Left cardiac atrium (tissue), 4 donors: ENCODE data around the gene ATPAF1. TPM values are rescaled to one million over a fixed set of nuclear protein-coding genes. Genes with fewer than 3 reads are reported as not detected.
"Not testable (repeated sequence)": the region's sequence is repeated elsewhere in the genome, so short reads cannot be mapped to it uniquely, and the experiment has no call there.

ENCODE experiments used
- ATAC-seq, 2 donors: fragments of 200-7000 bp; cut with Tn5 transposase; one replicate each; pipeline ENCODE4 v1.9.1; 2020; ENCODE audit warnings: mild to moderate bottlenecking in 2 of 2, moderate library complexity in 2 of 2
- DNase-seq: peaks from one replicate; pipeline ENCODE4 v3.0.0-alpha.2; 2020
- intact Hi-C, 2 donors: fragments of 100-400 bp; cut with DNase I; formaldehyde crosslinking; loops; one replicate each; pipeline versions ENCODE4 v1.14.1 to v1.15.1; 2022 to 2023
- long read RNA-seq: library from polyadenylated mRNA; unstranded; transcript quantifications from one replicate; pipeline ENCODE4 v2.0.0, GENCODE V29; 2021
- total RNA-seq, 2 donors: library from RNA; stranded (reverse); fragmentation: NEBNext Ultra II Directional; extraction: Animal tissue kit (Norgen Biotek cat#: 25700); gene quantifications; one replicate each; pipeline ENCODE4 v1.2.1, GENCODE V29; 2021
- donor health status: DM: no; HTN: yes; CAD: no.
- donor health status: DM: no; HTN: yes; CAD: no; lungs with severe emphysema.
- donor health status: DM: yes; HTN: yes; CAD: no.
- donor health status: Dilated cardiomyopathy.

ATPAF1 gene, protein sequence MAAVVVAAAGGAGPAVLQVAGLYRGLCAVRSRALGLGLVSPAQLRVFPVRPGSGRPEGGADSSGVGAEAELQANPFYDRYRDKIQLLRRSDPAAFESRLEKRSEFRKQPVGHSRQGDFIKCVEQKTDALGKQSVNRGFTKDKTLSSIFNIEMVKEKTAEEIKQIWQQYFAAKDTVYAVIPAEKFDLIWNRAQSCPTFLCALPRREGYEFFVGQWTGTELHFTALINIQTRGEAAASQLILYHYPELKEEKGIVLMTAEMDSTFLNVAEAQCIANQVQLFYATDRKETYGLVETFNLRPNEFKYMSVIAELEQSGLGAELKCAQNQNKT
- 100 to 1,000 TPM; 134 to 137 TPM for total RNA-seq
- long read RNA-seq, full-length matches to known transcripts = 6 of 16 reads
- long read RNA-seq, partial matches to known transcripts = 5 of 16 reads
- long read RNA-seq, other reads (novel, unspliced or antisense) = 5 of 16 reads

- DNase-seq (peak; percentile 86), ATAC-seq (peak; percentile 95)
- intact Hi-C loops = loop anchor here in 1 of 2 donors (5.0 kb wide), 2 partner anchors 49 to 61 kb away; partner anchors contain the start of gene EFCAB14
Measured at GRCh38 chr1:46667782-46668760, at the start of gene ATPAF1. TSS of gene ATPAF1 (minus strand) at chr1:46668364. CDS start at chr1:46668322, 42 bp downstream.

DNA sequence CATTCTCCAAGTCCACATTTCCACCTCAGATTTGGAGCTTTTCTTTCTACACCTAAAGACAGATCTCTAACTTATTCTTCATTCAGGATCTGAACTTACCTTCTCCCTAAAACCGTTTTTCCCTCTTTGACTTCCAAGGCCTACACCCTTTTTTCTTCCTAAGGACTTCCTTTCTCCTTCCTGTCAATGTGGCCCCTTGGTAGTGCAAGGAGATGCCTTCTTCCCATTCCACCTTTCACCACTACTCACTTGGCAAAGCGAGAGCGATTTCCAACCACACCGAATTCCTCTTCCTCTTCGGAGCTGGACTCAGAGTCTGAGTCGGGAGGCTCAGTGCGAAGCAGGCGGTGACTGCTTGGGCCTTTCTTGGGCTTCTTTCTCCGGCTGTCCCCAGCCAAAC is 49.5 kb upstream of the ATPAF1 start:
- intact Hi-C loops = loop anchor here in 1 of 2 donors (5.0 to 10.0 kb wide), 2 partner anchors 50 to 73 kb away; partner anchors contain the start of gene ATPAF1
- DNase-seq (no peak), ATAC-seq (no peak)

- intact Hi-C loops = loop anchor here in 1 of 2 donors (5.0 to 10.0 kb wide), 2 partner anchors 48 to 70 kb away; partner anchors contain the start of gene ATPAF1
- ATAC-seq = no peak
Measured at GRCh38 chr1:46714976-46715375, 46.8 kb upstream of the ATPAF1 start.

GRCh38 chr1:46708121-46708520 is 40.0 kb upstream of the ATPAF1 start:
- ATAC-seq (no peak), DNase-seq (no peak)
- intact Hi-C loops = no loop called here

More at GRCh38 chr1:46714976-46715375, 46.8 kb upstream of the ATPAF1 start:
- DNase-seq = no peak

DNA sequence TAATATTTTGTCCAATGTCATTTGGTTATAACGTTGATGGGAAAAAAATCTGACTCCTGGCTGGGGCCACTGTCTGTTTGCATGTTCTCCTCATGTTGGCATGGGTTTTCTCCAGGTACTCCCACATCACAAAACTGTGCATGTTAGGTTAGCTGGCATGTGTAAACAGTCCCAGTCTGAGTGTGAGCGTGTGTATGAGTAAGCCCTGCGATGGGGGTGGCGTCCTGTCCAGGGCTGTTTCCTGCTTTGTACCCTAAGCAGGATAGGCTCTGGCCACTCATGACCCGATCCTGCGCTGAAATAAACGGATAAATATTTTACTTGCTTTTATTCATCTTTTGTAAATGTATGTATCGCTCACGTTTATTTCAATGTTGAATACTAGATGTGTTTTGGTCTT is 37.2 kb upstream of the ATPAF1 start:
- no peak for ATAC-seq
- DNase-seq = no peak
- intact Hi-C loops = no loop called here

GRCh38 chr1:46703927-46704641 is 35.9 kb upstream of the ATPAF1 start:
- DNase-seq (no peak), ATAC-seq (no peak)
- intact Hi-C loops = no loop called here

- intact Hi-C loops = no loop called here
- no peak for ATAC-seq
- DNase-seq = no peak
Measured at GRCh38 chr1:46699666-46700065, 31.5 kb upstream of the ATPAF1 start.

GRCh38 chr1:46697053-46697452 is 28.9 kb upstream of the ATPAF1 start:
- no peak for DNase-seq
- ATAC-seq = no peak
- intact Hi-C loops = no loop called here

DNA sequence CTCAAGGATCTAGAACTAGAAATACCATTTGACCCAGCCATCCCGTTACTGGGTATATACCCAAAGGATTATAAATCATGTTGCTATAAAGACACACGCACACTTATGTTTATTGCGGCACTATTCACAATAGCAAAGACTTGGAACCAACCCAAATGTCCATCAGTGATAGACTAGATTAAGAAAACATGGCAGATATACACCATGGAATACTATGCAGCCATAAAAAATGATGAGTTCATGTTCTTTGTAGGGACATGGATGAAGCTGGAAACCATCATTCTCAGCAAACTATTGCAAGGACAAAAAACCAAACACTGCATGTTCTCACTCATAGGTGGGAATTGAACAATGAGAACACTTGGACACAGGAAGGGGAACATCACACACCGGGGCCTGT is 26.5 kb upstream of the ATPAF1 start:
- intact Hi-C loops, DNase-seq, ATAC-seq: not testable (repeated sequence)

DNA sequence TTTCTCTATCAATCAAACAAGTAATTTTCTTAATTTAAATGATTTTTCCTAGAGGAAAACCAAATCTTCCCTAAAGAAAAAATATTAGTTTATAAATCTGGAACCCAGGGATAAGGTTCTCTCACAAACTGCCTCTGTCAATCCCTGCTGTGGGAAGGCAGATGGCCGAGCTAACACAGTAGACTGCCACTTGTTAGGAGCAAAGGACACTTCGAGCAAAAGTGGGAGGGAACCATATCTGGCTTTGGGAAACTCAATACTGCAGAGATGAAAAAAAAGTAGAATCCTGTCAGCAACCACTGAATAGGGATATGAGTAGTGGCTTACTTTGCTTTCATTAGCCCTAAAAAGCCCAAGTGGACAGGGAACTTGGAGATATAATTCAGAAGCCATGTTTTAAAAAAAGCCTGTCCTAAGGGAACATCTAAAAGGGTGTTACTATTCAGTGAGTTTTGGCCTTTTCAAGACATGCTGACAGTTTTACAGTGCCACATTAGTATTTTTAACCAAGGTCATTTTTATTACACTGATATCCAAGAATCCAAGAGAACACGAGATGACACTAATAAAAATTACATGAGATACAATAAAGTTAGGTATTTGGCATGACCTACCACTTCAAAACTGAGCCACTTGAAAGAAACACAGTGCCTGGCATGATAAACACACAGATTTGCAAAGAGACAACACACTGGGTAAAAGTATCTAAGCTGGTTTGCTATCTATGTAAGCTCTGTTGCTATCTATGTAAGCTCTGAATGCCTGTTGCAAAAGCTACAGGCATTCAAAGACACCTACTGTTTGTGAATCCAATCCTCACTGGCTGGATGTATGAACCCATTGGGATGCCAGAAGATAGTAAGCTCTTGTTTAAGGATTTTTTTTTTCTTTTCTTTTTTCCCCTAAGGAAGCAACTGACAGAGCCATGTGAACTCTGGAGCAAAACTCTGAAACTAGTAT is 24.9 kb upstream of the ATPAF1 start:
- intact Hi-C loops = no loop called here
- DNase-seq = no peak
- peak; percentile 49 to 82 for ATAC-seq

DNA sequence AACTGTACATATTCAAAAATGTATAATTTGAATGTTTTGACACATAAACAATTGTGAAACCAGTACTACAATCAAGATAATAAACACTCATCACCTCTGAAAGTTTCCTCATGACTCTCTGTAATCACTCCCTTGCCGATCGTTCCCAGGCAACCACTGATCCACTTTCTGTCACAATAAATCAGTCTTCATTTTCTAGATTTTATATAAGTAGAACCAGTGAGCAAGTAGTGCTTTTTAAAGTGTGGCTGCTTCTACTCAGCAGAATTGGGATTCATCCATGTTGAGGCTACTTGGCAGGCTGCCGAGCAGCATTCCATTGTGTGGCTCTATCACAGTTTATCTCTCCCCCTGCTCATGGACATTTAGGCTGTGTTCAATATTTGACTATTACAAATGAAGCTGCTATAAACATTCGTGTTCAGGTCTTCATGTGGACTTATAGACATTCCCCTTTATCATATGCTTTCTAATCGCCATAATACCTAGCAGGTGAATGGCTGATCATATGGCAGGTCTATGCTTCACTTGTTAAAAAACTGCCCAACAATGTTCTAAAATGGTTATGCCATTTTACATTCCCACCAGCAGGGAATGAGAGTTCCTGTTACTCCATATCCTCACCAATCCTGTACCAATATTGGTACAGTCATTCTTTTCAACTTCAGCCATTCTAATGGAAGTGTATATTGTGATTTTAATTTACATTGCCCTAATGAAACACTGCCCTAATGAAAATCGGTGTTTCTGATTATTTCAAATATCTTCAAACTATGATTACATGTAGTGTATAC is 24.0 kb upstream of the ATPAF1 start:
- ATAC-seq = peak; percentile 35 to 48
- peak; percentile 52 for DNase-seq
- intact Hi-C loops = no loop called here

DNA sequence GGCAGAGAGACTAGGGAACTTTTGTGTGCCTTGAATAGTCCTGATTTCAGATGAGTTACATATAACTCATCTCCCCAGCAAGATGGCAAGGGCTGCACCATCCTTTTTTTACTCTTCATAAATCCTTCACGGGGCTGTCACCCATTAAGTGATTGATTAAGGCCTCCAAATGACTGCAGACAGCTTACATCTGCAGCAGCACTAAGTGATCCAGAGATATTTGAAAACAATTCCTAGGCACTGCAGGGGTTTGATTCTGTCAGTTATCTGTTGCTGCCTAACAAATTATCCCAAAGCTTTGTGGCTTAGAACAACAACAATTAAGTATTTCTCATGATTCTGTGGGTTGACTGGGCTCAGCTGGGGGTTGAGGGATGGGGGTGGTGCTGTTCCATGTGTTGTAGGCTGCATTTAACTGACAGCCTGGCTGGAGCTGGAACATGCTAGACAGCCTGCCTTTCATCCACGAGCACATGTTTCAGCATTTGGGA is 22.8 kb upstream of the ATPAF1 start:
- ATAC-seq = no peak
- intact Hi-C loops = no loop called here

GRCh38 chr1:46689897-46690296 is 21.7 kb upstream of the ATPAF1 start:
- no peak for DNase-seq
- intact Hi-C loops = no loop called here
- no peak for ATAC-seq

More for the DNA sequence above, 22.8 kb upstream of the ATPAF1 start:
- no peak for DNase-seq

DNA sequence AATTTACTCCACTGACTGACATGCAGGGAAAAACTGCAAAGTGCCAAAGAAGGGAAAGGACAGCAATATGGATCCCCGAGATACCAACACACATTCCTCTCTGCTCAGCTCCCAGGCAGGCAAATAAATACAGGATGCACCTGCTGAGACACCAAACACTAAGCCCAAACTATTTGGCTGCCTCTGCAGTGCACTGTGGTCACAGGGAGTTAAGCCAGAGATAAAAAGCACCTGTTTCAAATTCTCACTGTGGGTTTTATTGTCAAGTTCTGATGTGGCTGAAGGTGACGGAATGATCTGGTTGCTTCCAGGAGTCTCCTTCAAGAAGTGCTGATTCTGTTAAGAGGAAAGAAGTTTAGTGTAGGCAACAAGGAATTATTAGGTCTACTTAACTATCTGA is 21.2 kb upstream of the ATPAF1 start:
- ATAC-seq (no peak), DNase-seq (no peak)
- intact Hi-C loops = no loop called here

DNA sequence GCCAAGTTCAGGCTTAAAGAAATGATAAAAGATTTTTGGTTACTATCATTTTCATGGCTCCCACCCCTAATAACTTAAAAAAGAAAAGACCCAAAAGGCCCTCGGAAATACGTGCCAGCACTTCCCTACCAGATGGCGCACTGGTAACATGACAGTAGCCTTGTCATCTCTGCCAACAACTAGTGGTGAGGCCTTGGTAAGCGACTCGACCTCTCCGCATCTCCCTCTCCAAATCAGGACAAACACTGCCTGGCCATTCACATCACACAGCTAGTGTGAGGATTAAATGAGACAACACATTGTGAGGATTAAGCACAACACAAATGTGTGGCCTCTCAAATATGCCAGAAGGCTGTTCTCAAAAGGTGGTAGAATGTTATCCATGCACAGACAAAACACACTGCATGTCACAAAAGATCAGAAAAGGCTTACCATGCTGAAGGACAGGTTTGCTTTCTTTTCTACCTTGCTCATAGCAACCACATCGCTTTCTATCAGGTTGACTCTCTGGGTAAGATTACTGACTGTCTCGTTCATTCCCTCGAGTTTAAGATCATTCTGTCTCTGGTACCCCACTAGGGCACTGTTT is 19.9 kb upstream of the ATPAF1 start:
- DNase-seq = no peak
- ATAC-seq = peak in 1 of 2 donors; percentile 44
- intact Hi-C loops = no loop called here

- ATAC-seq (peak; percentile 56 to 67), DNase-seq (peak; percentile 82)
- intact Hi-C loops = no loop called here
Measured at GRCh38 chr1:46687093-46687659, 19.0 kb upstream of the ATPAF1 start.
